ENCODE results near the gene CRB3.

DNA sequence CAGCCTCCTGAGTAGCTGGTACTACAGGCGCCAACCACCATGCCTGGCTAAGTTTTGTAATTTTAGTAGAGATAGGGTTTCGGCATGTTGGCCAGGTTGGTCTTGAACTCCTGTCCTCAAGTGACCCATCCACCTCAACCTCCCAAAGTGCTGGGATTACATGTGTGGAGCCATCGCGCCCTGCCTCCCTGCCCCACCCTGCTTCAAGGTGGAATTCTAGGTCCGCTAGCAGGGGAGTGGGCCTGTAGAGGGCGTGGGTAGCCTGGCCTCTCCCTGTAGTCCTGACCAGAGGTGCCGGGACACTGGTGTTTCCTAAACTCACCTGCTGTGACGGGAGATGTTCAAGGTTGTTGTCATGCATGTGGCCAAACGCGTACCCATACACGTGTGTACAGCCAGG, 30.9 kb upstream of the CRB3 start:
- TF ChIP-seq POLR2A (IDR thresholded peaks at IDR 0.05) (no peak), EP300 (IDR thresholded peaks at IDR 0.05) (no peak)
